ENCODE data around the gene FARP2.

- TF ChIP-seq PRPF4 (IDR thresholded peaks at IDR 0.05; ENCODE audit: low read depth, low read length, poor library complexity, severe bottlenecking) = no peak
- TF ChIP-seq JUND (CRISPR knock-in tag; IDR thresholded peaks at IDR 0.05) = no peak
- no peak for TF ChIP-seq ZNF558 (CRISPR knock-in tag; IDR thresholded peaks at IDR 0.05; ENCODE audit: borderline replicate concordance)
- no peak for TF ChIP-seq ZNF224 (CRISPR knock-in tag; IDR thresholded peaks at IDR 0.05)
- no peak for TF ChIP-seq ZSCAN5A (CRISPR knock-in tag; IDR thresholded peaks at IDR 0.05; ENCODE audit: borderline replicate concordance)
- no peak for TF ChIP-seq IRF2 (CRISPR knock-in tag; IDR thresholded peaks at IDR 0.05)
- TF ChIP-seq NFRKB (IDR thresholded peaks at IDR 0.05) = no peak
- no peak for TF ChIP-seq ZBTB33 (CRISPR knock-in tag; IDR thresholded peaks at IDR 0.05)
- TF ChIP-seq HDAC6 (IDR thresholded peaks at IDR 0.05; ENCODE audit: low read depth, low read length) = no peak
- TF ChIP-seq XRCC5 (optimal IDR thresholded peaks at IDR 0.05; ENCODE audit: low read length) = no peak
- no peak for TF ChIP-seq MAFF (IDR thresholded peaks at IDR 0.05; ENCODE audit: low read depth, low read length)
Measured at GRCh38 chr2:241501551-241501950, 145.5 kb downstream of the FARP2 start.

All from HepG2 (cell line).